GM12865 (cell line): ENCODE measurements around the gene MCM3AP.
A peak's percentile ranks its signal among the peaks of the same experiment; 100 is the strongest.

Experiments
- DNase-seq: peaks from one replicate; pipeline ENCODE4 v3.0.0; 2010; ENCODE audit warnings: low read depth
- H3K4me3 ChIP-seq: 2 replicates; pipeline ENCODE4 v1.5.1; 2011; ENCODE audit warnings: mild to moderate bottlenecking, low read depth, low read length, control low read depth
- CTCF ChIP-seq: IDR thresholded peaks from 2 replicates; pipeline ENCODE4 v1.5.1; 2011; ENCODE audit warnings: low read length, control low read depth, low read depth, inconsistent platforms; ENCODE audit not compliant: insufficient read depth; ENCODE audit errors: missing control alignments

The MCM3AP gene

GRCh38 chr21:46308431-46308830 lies 23.0 kb upstream of the MCM3AP start:
- no peak overlapping the region for H3K4me3 ChIP-seq
- no peak for DNase-seq
- no peak for TF ChIP-seq CTCF

- no peak overlapping the region for H3K4me3 ChIP-seq
- TF ChIP-seq CTCF, result no peak
Measured at GRCh38 chr21:46307625-46308024, 22.2 kb upstream of the MCM3AP start.

GRCh38 chr21:46304955-46305354 lies 19.5 kb upstream of the MCM3AP start:
- no peak overlapping the region for H3K4me3 ChIP-seq
- no peak for DNase-seq
- TF ChIP-seq CTCF, result no peak

More at GRCh38 chr21:46307625-46308024, 22.2 kb upstream of the MCM3AP start:
- peak; percentile 33 for DNase-seq

GRCh38 chr21:46304437-46304836 lies 19.0 kb upstream of the MCM3AP start:
- DNase-seq, result no peak
- no peak for TF ChIP-seq CTCF
- H3K4me3 ChIP-seq, result no peak overlapping the region

- no peak overlapping the region for H3K4me3 ChIP-seq
- DNase-seq, result no peak
- no peak for TF ChIP-seq CTCF
Measured at GRCh38 chr21:46301759-46302158, 16.3 kb upstream of the MCM3AP start.

GRCh38 chr21:46299167-46299566 lies 13.8 kb upstream of the MCM3AP start:
- DNase-seq, result no peak
- TF ChIP-seq CTCF, result no peak
- no peak overlapping the region for H3K4me3 ChIP-seq
